ENCODE measurements around the gene UNC79.

UNC79 gene

DNA sequence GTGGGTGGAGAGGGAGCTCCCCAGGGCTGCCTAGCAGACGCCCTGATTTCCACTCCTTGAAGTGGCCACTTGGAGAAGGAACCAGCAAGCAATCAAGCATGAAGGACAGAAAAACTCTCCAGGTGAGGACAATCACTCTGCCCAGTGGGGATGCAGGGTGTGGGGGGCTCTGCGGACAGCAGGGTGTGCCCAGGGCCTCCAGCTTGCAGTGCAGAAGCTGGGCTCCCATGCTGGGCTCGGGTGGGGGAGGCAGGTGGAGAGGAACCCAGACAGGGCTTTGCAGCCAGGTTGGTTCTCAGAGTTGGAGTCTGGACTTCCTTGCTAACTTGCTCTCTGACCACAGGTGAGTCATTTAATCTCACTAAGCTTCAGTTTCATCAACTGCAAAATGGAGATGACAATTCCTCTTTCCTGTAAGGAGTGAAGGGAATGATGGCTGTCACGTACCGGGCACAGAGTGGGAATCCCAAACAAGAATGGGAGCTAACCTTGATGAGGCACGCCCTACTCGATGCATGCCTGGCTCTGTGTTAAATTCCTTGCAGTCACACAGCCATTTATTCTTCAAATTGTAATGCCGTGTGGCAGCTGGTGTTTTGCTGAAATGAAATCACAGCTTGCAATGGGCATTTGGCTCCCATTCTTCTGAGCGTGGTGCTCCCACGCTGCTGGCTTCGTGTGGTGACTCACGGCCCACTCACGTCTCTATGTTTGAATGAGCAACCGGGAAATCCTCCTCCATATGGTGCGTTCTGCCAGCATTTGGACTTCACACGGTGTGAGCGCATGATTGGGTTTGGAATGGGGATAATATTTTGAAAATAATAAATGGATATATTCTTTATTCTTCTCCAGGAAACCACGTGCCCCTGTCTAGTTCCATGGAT, 282.3 kb downstream of the UNC79 start:
- WGBS, 2 experiments: 87 to 89% methylated on average over 18 of the region's 18 CpGs

DNA sequence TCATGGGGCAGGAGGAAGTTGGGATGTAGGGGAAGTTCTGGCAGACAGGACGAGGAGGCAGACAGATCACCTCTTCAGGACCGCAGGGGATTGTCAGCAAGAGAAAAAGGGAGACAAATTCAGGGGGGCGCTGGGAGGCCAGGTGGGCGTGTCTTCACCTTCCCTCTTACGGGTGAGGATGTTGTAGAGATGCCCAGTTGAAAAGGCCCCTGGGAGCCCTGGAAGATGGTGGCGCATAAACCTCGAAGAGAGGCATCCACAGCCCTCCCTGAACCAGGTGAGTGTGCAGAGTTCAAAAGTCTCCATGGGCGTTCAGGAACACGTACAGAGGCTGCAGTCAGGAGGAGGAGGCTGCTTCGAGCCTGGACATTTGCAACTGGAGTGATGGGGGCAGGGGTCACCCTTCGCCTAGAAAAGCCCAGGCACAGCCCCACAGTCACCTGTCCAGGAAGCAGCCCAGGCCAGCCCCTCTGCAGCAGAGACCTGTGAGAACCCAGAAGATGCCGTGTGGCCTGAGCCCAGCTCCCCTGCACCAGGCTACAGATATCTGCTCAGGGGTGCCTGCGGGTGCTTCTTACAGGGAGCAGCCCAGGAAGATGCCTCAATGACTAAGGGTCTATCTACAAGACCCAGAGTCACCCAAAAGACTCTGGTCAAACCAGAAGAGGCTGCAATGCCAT, 283.1 kb downstream of the UNC79 start:
- no peaks in the 10 kb centered on the region for H3K9me3 ChIP-seq (ENCODE audit: control insufficient read depth, low read length)
- no peaks in the 10 kb centered on the region for H3K36me3 ChIP-seq (ENCODE audit: control insufficient read depth, insufficient read depth, low read length)
- H3K4me3 ChIP-seq (ENCODE audit: insufficient read depth, low read depth, low read length): no peak overlapping the region
- no peak overlapping the region for H3K27ac ChIP-seq (ENCODE audit: insufficient read depth, low read depth, low read length, poor library complexity, severe bottlenecking)
- no peaks in the 10 kb centered on the region for H3K27me3 ChIP-seq (ENCODE audit: control insufficient read depth, insufficient read depth, low read length, poor library complexity, severe bottlenecking)
- 90 to 91% methylated on average over 13 of the region's 13 CpGs for WGBS, 2 experiments
- H3K4me1 ChIP-seq (ENCODE audit: control insufficient read depth, insufficient read depth, low read length): peaks cover 6% of the 10 kb centered on the region

More for the DNA sequence above, 282.3 kb downstream of the UNC79 start:
- no peaks in the 10 kb centered on the region for H3K36me3 ChIP-seq (ENCODE audit: control insufficient read depth, insufficient read depth, low read length)
- H3K27me3 ChIP-seq (ENCODE audit: control insufficient read depth, insufficient read depth, low read length, poor library complexity, severe bottlenecking): no peaks in the 10 kb centered on the region
- H3K4me3 ChIP-seq (ENCODE audit: insufficient read depth, low read depth, low read length): no peak overlapping the region
- H3K4me1 ChIP-seq (ENCODE audit: control insufficient read depth, insufficient read depth, low read length): peaks cover 6% of the 10 kb centered on the region
- H3K9me3 ChIP-seq (ENCODE audit: control insufficient read depth, low read length): no peaks in the 10 kb centered on the region
- no peak overlapping the region for H3K27ac ChIP-seq (ENCODE audit: insufficient read depth, low read depth, low read length, poor library complexity, severe bottlenecking)

DNA sequence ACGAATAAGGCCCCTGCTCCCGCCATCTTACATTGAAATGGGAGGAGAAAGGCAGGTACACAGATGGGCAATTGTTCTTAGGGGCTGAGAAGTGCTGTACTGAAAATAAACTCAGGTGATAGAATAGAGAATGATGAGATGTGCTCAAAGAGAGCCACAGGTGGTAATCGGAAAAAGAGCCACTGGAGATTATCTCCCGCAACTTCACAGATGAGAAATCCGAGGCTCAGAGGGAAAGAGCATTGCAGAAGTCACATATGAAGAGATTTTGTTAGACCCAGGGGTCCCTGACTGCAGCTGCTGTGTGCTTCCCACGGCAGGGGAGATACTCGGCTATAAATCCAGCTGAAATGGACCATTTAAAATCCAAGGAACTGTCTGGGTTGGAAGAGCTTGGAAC, 283.9 kb downstream of the UNC79 start:
- no peaks in the 10 kb centered on the region for H3K36me3 ChIP-seq (ENCODE audit: control insufficient read depth, insufficient read depth, low read length)
- H3K4me3 ChIP-seq (ENCODE audit: insufficient read depth, low read depth, low read length): no peak overlapping the region
- no peaks in the 10 kb centered on the region for H3K9me3 ChIP-seq (ENCODE audit: control insufficient read depth, low read length)
- no peaks in the 10 kb centered on the region for H3K27me3 ChIP-seq (ENCODE audit: control insufficient read depth, insufficient read depth, low read length, poor library complexity, severe bottlenecking)
- 93% methylated on average over 7 of the region's 7 CpGs for WGBS, 2 experiments
- H3K27ac ChIP-seq (ENCODE audit: insufficient read depth, low read depth, low read length, poor library complexity, severe bottlenecking): no peak overlapping the region
- H3K4me1 ChIP-seq (ENCODE audit: control insufficient read depth, insufficient read depth, low read length): peaks cover 6% of the 10 kb centered on the region

DNA sequence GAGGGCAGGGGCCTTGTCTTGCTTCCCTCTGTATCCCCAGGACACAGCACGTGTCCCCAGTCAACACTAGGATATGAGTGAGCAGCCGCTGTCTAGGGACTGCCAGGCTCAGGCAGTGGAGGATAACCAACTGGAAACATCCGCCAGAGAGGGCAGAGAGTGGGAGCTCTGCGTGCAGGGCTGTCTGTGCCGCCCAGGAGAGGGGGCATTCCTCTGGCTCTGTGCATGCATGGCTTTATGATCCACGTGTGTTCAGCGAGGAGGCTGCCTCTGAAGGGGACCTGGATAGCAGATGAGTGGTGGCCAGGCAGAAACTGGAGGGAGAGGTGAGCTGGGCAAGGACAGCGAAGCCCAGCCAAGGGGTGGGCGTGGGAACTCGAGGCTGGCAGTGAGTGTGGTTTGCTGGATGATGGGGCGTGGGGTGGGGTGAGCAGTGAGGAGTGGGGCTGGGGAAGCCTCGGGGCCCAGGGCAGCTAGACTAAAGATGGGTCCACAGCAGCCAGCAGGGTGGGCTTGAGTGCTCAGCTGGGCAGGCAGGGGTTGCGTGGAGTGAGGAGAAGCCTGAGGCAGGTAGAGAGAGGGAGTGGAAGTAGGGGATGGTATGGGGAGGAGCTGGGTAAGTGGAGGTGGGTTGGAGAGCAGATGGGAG, 284.7 kb downstream of the UNC79 start:
- 92% methylated on average over 13 of the region's 13 CpGs for WGBS, 2 experiments
- no peaks in the 10 kb centered on the region for H3K9me3 ChIP-seq (ENCODE audit: control insufficient read depth, low read length)
- peaks cover 6% of the 10 kb centered on the region for H3K4me1 ChIP-seq (ENCODE audit: control insufficient read depth, insufficient read depth, low read length)
- H3K27me3 ChIP-seq (ENCODE audit: control insufficient read depth, insufficient read depth, low read length, poor library complexity, severe bottlenecking): no peaks in the 10 kb centered on the region
- H3K36me3 ChIP-seq (ENCODE audit: control insufficient read depth, insufficient read depth, low read length): no peaks in the 10 kb centered on the region
- H3K27ac ChIP-seq (ENCODE audit: insufficient read depth, low read depth, low read length, poor library complexity, severe bottlenecking): no peak overlapping the region
- H3K4me3 ChIP-seq (ENCODE audit: insufficient read depth, low read depth, low read length): no peak overlapping the region

DNA sequence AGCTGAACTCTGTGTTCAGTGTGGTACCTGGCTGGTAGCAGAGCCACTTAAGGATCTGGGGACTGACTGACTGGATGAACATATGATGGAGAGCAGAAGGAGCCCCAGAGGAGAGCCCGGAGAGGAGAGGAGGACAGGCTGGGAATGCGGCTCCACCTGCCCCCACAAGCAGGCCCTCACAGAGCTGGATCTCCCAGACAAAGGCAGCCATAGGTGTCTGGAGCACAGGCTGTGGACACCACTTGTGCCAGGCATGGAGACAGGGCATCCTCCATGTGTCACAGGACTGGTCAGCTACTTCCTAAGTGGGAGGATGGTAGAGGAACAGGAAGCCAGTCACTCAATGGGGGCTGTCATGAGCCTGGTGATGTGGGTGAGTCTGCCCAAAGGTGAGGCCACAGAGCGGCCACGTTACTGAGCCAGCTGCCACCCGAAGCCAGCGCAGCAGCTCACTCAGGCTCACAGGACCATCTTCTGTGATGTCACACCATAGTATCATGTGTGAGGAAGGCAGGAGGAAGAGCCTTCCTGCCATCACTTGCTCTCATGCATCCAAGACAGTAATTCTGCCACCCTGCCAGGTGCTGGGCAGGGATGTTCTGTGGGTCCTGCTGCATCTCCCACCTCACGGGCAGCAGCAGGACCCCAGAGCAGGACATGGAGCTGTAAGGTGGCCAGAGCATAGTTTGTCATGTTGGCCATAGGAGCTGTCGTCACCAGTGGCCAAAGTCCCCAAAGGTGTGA, 285.4 kb downstream of the UNC79 start:
- H3K4me1 ChIP-seq (ENCODE audit: control insufficient read depth, insufficient read depth, low read length): peaks cover 6% of the 10 kb centered on the region
- no peak overlapping the region for H3K27ac ChIP-seq (ENCODE audit: insufficient read depth, low read depth, low read length, poor library complexity, severe bottlenecking)
- 96 to 97% methylated on average over 8 of the region's 8 CpGs for WGBS, 2 experiments
- no peaks in the 10 kb centered on the region for H3K27me3 ChIP-seq (ENCODE audit: control insufficient read depth, insufficient read depth, low read length, poor library complexity, severe bottlenecking)
- H3K36me3 ChIP-seq (ENCODE audit: control insufficient read depth, insufficient read depth, low read length): no peaks in the 10 kb centered on the region
- H3K9me3 ChIP-seq (ENCODE audit: control insufficient read depth, low read length): no peaks in the 10 kb centered on the region
- H3K4me3 ChIP-seq (ENCODE audit: insufficient read depth, low read depth, low read length): no peak overlapping the region

DNA sequence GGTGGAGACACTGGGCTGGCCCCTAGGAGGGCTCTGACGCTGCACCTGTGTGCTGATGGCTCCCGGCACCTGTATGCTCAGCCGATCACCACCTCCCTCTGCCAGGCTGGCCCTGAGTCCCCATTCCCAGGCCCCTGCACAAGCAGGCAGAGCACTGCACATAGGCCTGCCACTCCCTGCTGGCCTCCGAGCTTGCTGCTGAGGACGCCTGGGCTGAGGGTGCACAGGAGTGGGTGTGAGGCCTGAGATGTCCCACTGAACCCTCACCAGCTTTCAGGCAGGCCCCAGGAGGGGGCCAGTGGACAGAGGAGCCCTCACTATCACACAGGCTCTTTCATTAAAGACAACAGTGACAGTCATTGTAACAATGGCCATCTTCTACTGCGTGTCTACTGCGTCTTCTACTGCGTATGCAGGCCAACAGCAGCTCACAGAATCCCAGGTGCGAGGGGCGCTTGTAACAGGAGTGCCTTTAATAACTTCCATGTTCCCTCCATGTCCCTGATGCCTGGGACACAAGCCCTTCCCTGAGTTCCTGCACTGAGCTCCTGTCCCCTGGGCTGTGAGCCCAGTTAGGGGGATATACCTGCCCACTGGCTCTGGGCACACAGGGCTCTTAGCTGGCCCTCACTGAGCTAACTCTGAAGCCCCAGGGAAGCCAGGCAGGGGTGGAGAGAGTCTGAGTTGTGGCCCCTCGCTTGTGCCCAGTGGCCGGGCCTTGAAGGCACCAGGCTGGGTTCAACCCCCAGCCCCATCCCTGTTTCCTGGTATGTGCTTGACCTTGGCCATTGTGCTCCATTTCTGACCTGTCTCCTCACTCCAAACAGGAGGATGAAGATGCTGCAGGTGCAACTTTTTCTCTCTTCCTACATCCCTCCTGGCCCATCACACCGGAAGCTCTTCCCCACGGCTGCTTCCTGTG, 286.3 kb downstream of the UNC79 start:
- WGBS, 2 experiments: 93 to 96% methylated on average over 14 of the region's 14 CpGs
- Histone ChIP-seq H3K27me3 (ENCODE audit: control insufficient read depth, insufficient read depth, low read length, poor library complexity, severe bottlenecking) (no peaks in the 10 kb centered on the region), H3K4me1 (ENCODE audit: control insufficient read depth, insufficient read depth, low read length) (peaks cover 6% of the 10 kb centered on the region), H3K27ac (ENCODE audit: insufficient read depth, low read depth, low read length, poor library complexity, severe bottlenecking) (no peak overlapping the region), H3K9me3 (ENCODE audit: control insufficient read depth, low read length) (no peaks in the 10 kb centered on the region), H3K36me3 (ENCODE audit: control insufficient read depth, insufficient read depth, low read length) (no peaks in the 10 kb centered on the region), H3K4me3 (ENCODE audit: insufficient read depth, low read depth, low read length) (no peak overlapping the region)

DNA sequence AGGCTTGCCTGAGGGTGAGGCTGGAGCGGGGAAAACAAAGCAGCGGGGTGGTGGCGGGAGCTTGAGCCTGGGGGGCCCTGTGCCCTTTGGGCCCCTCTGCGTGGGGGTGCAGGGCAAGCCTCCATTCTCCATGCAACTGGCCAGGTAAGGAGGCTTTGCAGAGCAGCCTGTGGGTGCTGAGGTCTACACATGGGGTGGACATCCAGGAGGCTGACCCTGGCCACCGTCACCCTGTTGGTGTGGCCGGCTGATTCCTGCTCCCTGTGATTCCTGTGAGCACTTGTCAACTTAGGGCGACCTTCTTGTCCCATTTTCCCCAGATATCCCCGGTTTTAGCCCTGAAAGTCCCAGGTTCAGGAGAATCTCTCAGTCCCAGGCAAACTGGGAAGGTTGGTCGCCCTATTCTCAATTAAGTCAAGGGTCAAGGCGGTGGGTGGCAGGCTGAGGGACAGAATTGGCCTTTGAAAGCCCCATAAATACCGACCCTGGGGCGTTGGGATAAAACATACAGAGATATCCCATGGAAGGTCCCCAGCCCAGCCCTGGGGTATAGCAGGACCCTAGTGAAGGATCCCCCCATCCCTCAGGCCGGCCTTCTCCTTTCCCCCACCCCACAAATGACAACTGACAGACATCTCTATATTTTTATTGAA, 287.1 kb downstream of the UNC79 start:
- Histone ChIP-seq H3K27me3 (ENCODE audit: control insufficient read depth, insufficient read depth, low read length, poor library complexity, severe bottlenecking) (no peaks in the 10 kb centered on the region), H3K27ac (ENCODE audit: insufficient read depth, low read depth, low read length, poor library complexity, severe bottlenecking) (no peak overlapping the region), H3K36me3 (ENCODE audit: control insufficient read depth, insufficient read depth, low read length) (no peaks in the 10 kb centered on the region), H3K4me1 (ENCODE audit: control insufficient read depth, insufficient read depth, low read length) (peaks cover 3% of the 10 kb centered on the region), H3K9me3 (ENCODE audit: control insufficient read depth, low read length) (no peaks in the 10 kb centered on the region), H3K4me3 (ENCODE audit: insufficient read depth, low read depth, low read length) (no peak overlapping the region)
- WGBS, 2 experiments: 94 to 95% methylated on average over 12 to 13 of the region's 13 CpGs

DNA sequence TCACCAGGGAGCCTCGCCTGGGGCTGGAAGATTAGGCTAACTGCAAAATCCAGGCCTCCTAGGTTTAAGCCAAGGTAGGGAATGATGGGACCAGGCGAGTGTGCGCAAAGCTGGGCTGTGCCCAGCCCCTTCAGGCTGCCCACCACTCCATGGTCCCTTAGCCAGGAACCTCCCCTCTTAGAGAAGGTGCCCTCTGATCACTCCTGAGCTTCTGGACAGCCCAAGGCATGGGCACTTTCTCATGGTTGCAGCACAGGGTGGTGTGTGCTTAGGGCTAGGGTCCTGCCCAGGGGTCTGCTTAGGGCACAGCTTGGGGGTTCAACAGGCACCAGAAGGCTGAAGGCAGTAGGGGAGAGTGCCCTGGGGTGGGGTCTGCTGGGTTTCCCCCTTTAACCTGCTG, 288.5 kb downstream of the UNC79 start:
- no peaks in the 10 kb centered on the region for H3K9me3 ChIP-seq (ENCODE audit: control insufficient read depth, low read length)
- WGBS, 2 experiments: 88 to 93% methylated on average over 3 of the region's 3 CpGs
- H3K36me3 ChIP-seq (ENCODE audit: control insufficient read depth, insufficient read depth, low read length): no peaks in the 10 kb centered on the region
- H3K4me3 ChIP-seq (ENCODE audit: insufficient read depth, low read depth, low read length): no peak overlapping the region
- no peaks in the 10 kb centered on the region for H3K4me1 ChIP-seq (ENCODE audit: control insufficient read depth, insufficient read depth, low read length)
- H3K27ac ChIP-seq (ENCODE audit: insufficient read depth, low read depth, low read length, poor library complexity, severe bottlenecking): no peak overlapping the region
- no peaks in the 10 kb centered on the region for H3K27me3 ChIP-seq (ENCODE audit: control insufficient read depth, insufficient read depth, low read length, poor library complexity, severe bottlenecking)

Data from ectodermal cell (in vitro differentiated cells).